AG09309 (cell line): ENCODE results near the gene SLC8A1.

ENCODE experiments used
- DNase-seq: peaks from one replicate; pipeline ENCODE4 v3.0.0-alpha.2; 2010; ENCODE audit warnings: low read depth
- H3K4me3 ChIP-seq: 2 replicates; pipeline ENCODE4 v1.5.1; 2011; ENCODE audit warnings: mild to moderate bottlenecking, low read depth, low read length, moderate library complexity; ENCODE audit not compliant: control insufficient read depth
- CTCF ChIP-seq: IDR thresholded peaks from 2 replicates; pipeline ENCODE4 v1.5.1; 2011; ENCODE audit warnings: mild to moderate bottlenecking, low read depth, low read length, inconsistent platforms; ENCODE audit not compliant: insufficient read depth, control insufficient read depth; ENCODE audit errors: missing control alignments

SLC8A1 gene

GRCh38 chr2:40109381-40109780 is 342.5 kb downstream of the SLC8A1 start:
- no peak for DNase-seq
- TF ChIP-seq CTCF, result no peak

GRCh38 chr2:40108851-40109250 is 343.0 kb downstream of the SLC8A1 start:
- DNase-seq, result no peak
- TF ChIP-seq CTCF, result no peak
- H3K4me3 ChIP-seq, result no peak overlapping the region

More at GRCh38 chr2:40109381-40109780, 342.5 kb downstream of the SLC8A1 start:
- no peak overlapping the region for H3K4me3 ChIP-seq

GRCh38 chr2:40106061-40106460 is 345.8 kb downstream of the SLC8A1 start:
- no peak for DNase-seq
- no peak for TF ChIP-seq CTCF
- H3K4me3 ChIP-seq, result no peak overlapping the region

GRCh38 chr2:40105593-40105992 is 346.3 kb downstream of the SLC8A1 start:
- no peak for DNase-seq
- TF ChIP-seq CTCF, result no peak
- H3K4me3 ChIP-seq, result no peak overlapping the region

GRCh38 chr2:40103590-40103989 is 348.3 kb downstream of the SLC8A1 start:
- H3K4me3 ChIP-seq, result no peak overlapping the region
- no peak for TF ChIP-seq CTCF
- DNase-seq, result no peak

- DNase-seq, result no peak
- TF ChIP-seq CTCF, result no peak
- no peak overlapping the region for H3K4me3 ChIP-seq
Measured at GRCh38 chr2:40103163-40103562, 348.7 kb downstream of the SLC8A1 start.

- H3K4me3 ChIP-seq, result no peak overlapping the region
- TF ChIP-seq CTCF, result no peak
- DNase-seq, result no peak
Measured at GRCh38 chr2:40102447-40102846, 349.4 kb downstream of the SLC8A1 start.
